ENCODE measurements around the gene DYNC2LI1.

The DYNC2LI1 gene

DNA sequence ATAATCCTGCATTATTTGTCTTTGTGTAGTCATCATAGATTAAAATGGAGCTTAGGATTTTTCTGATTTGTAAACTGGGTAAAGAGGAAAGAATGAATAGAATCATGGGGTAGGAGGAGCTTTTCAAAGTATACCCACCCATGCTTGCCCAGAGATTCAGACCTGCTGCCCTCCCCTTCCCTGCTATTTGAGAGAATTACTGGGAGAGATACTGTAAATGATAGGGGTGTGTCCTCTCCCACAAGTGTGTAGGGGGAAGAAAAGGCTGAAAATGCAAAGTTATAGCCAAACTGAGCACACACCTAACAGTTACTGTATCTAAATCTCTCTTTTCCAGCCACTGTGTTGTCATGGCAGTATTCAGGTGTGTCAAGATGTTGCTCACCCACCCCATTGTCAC is 21.5 kb upstream of the DYNC2LI1 start:
- no peak for TF ChIP-seq EZH2 (IDR thresholded peaks at IDR 0.05; ENCODE audit: borderline replicate concordance, low read length)
- TF ChIP-seq, protein P1, sequence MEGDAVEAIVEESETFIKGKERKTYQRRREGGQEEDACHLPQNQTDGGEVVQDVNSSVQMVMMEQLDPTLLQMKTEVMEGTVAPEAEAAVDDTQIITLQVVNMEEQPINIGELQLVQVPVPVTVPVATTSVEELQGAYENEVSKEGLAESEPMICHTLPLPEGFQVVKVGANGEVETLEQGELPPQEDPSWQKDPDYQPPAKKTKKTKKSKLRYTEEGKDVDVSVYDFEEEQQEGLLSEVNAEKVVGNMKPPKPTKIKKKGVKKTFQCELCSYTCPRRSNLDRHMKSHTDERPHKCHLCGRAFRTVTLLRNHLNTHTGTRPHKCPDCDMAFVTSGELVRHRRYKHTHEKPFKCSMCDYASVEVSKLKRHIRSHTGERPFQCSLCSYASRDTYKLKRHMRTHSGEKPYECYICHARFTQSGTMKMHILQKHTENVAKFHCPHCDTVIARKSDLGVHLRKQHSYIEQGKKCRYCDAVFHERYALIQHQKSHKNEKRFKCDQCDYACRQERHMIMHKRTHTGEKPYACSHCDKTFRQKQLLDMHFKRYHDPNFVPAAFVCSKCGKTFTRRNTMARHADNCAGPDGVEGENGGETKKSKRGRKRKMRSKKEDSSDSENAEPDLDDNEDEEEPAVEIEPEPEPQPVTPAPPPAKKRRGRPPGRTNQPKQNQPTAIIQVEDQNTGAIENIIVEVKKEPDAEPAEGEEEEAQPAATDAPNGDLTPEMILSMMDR (IDR thresholded peaks at IDR 0.05; ENCODE audit: low read length): no peak
- no peaks in the 10 kb centered on the region for H3K4me1 ChIP-seq (ENCODE audit: insufficient read depth, low read length, severe bottlenecking)
- no peaks in the 10 kb centered on the region for H3K79me2 ChIP-seq (ENCODE audit: insufficient read depth, low read length)
- no peaks in the 10 kb centered on the region for H4K20me1 ChIP-seq (ENCODE audit: insufficient read depth, low read length)
- H3K27ac ChIP-seq (ENCODE audit: low read depth, low read length, poor library complexity, severe bottlenecking): no peak overlapping the region
- H3K9me2 ChIP-seq (ENCODE audit: low read depth, low read length): no peaks in the 10 kb centered on the region
- H3K4me3 ChIP-seq (ENCODE audit: low read depth, low read length, poor library complexity, severe bottlenecking): no peak overlapping the region
- H3K9me3 ChIP-seq (ENCODE audit: low read length): no peaks in the 10 kb centered on the region
- no peaks in the 10 kb centered on the region for H3K36me3 ChIP-seq (ENCODE audit: insufficient read depth, low read length)
- no peaks in the 10 kb centered on the region for H3F3A ChIP-seq (ENCODE audit: insufficient read depth, low read length)
- no peak overlapping the region for H2AFZ ChIP-seq (ENCODE audit: low read length)
- no peak overlapping the region for H3K9ac ChIP-seq (ENCODE audit: low read length)
- H3K27me3 ChIP-seq (ENCODE audit: insufficient read depth, low read length): no peaks in the 10 kb centered on the region
- no peak overlapping the region for H3K4me2 ChIP-seq (ENCODE audit: low read length)

DNA sequence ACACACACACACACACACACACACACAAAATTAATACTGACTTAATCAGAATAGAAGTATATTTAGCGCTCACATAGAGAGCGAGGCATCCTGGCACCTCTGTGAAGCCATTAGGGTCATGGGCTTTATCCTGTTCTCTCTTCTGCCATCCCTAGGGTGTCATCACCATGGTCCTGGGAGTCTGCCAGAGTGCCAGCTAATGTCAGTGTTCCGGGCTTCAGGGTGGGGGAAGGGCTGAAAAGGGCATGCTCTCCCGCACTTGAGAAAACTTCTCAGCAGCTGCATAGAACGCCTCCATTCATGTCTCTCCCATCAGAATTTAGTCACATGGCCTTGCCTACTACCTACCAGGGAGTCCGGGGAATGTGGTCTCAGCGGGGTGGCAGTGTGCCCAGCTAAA is 19.7 kb upstream of the DYNC2LI1 start:
- no peaks in the 10 kb centered on the region for H3K27me3 ChIP-seq (ENCODE audit: insufficient read depth, low read length)
- no peaks in the 10 kb centered on the region for H3F3A ChIP-seq (ENCODE audit: insufficient read depth, low read length)
- no peak for TF ChIP-seq EZH2 (IDR thresholded peaks at IDR 0.05; ENCODE audit: borderline replicate concordance, low read length)
- TF ChIP-seq, protein P1 (IDR thresholded peaks at IDR 0.05; ENCODE audit: low read length): no peak
- H3K79me2 ChIP-seq (ENCODE audit: insufficient read depth, low read length): no peaks in the 10 kb centered on the region
- H2AFZ ChIP-seq (ENCODE audit: low read length): no peak overlapping the region
- H3K27ac ChIP-seq (ENCODE audit: low read depth, low read length, poor library complexity, severe bottlenecking): no peak overlapping the region
- H3K36me3 ChIP-seq (ENCODE audit: insufficient read depth, low read length): no peaks in the 10 kb centered on the region
- no peaks in the 10 kb centered on the region for H3K9me3 ChIP-seq (ENCODE audit: low read length)
- H4K20me1 ChIP-seq (ENCODE audit: insufficient read depth, low read length): no peaks in the 10 kb centered on the region
- no peak overlapping the region for H3K4me2 ChIP-seq (ENCODE audit: low read length)
- no peak overlapping the region for H3K4me3 ChIP-seq (ENCODE audit: low read depth, low read length, poor library complexity, severe bottlenecking)
- H3K9ac ChIP-seq (ENCODE audit: low read length): no peak overlapping the region
- H3K9me2 ChIP-seq (ENCODE audit: low read depth, low read length): no peaks in the 10 kb centered on the region
- no peaks in the 10 kb centered on the region for H3K4me1 ChIP-seq (ENCODE audit: insufficient read depth, low read length, severe bottlenecking)

DNA sequence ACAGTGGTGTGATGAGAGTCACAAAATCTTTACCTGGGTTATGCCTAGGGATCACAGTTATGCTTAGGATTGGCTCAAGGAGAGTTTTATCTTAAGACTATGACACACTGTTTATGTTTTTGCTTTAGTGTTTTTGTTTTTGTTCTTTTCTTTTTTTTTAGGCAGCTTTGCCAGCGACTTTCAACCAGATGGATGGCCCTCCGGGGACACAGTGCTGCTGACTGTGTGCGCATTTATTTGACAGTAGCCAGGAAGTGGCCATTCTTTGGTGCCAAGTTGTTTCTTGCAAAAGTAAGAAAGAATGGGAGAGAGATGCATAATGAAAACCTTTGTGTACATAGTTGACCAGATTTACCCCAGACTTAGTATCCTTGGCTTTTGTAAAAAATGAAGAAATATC is 15.1 kb upstream of the DYNC2LI1 start:
- TF ChIP-seq, protein P1 (IDR thresholded peaks at IDR 0.05; ENCODE audit: low read length): no peak
- TF ChIP-seq EZH2 (IDR thresholded peaks at IDR 0.05; ENCODE audit: borderline replicate concordance, low read length): no peak
- no peak overlapping the region for H3K4me2 ChIP-seq (ENCODE audit: low read length)
- H3K4me3 ChIP-seq (ENCODE audit: low read depth, low read length, poor library complexity, severe bottlenecking): no peak overlapping the region
- no peaks in the 10 kb centered on the region for H3K79me2 ChIP-seq (ENCODE audit: insufficient read depth, low read length)
- H3K4me1 ChIP-seq (ENCODE audit: insufficient read depth, low read length, severe bottlenecking): no peaks in the 10 kb centered on the region
- no peaks in the 10 kb centered on the region for H3F3A ChIP-seq (ENCODE audit: insufficient read depth, low read length)
- no peaks in the 10 kb centered on the region for H3K27me3 ChIP-seq (ENCODE audit: insufficient read depth, low read length)
- H3K9me3 ChIP-seq (ENCODE audit: low read length): no peaks in the 10 kb centered on the region
- H2AFZ ChIP-seq (ENCODE audit: low read length): no peak overlapping the region
- no peaks in the 10 kb centered on the region for H3K36me3 ChIP-seq (ENCODE audit: insufficient read depth, low read length)
- H3K27ac ChIP-seq (ENCODE audit: low read depth, low read length, poor library complexity, severe bottlenecking): no peak overlapping the region
- H3K9me2 ChIP-seq (ENCODE audit: low read depth, low read length): no peaks in the 10 kb centered on the region
- H4K20me1 ChIP-seq (ENCODE audit: insufficient read depth, low read length): no peaks in the 10 kb centered on the region
- H3K9ac ChIP-seq (ENCODE audit: low read length): no peak overlapping the region

All from OCI-LY1 (cell line).